CD14-positive monocyte (primary cell): ENCODE measurements around the gene PASD1. TPM values are rescaled to one million over a fixed set of nuclear protein-coding genes. Genes with fewer than 3 reads are reported as not detected.

ENCODE experiments used
- DNase-seq, 3 donors: peaks; one replicate each; pipeline ENCODE4 v3.0.0-alpha.2; 2011 to 2022
- H2AFZ ChIP-seq: 2 replicates; pipeline ENCODE4 v1.6.0; 2012; ENCODE audit warnings: mild to moderate bottlenecking, low read depth, low read length, inconsistent platforms; ENCODE audit not compliant: insufficient read depth, poor library complexity, severe bottlenecking
- H3K27ac ChIP-seq, 2 donors: 1 replicate in 1 of 2; 2 replicates in 1 of 2; pipeline ENCODE4 v1.5.1; 2012 to 2013; ENCODE audit warnings: low read length in 2 of 2, control low read depth in 1 of 2, inconsistent platforms in 1 of 2, low read depth in 1 of 2, mild to moderate bottlenecking in 1 of 2
- H3K27me3 ChIP-seq, 2 donors: one replicate each; pipeline versions ENCODE4 v1.6.0 to v1.6.1; 2011 to 2013; ENCODE audit warnings: low read length in 2 of 2; ENCODE audit not compliant: control insufficient read depth in 2 of 2, insufficient read depth in 2 of 2
- H3K36me3 ChIP-seq, 2 donors: replicated peaks in 1 of 2; 1 replicate in 1 of 2; 2 replicates in 1 of 2; pipeline versions ENCODE4 v1.5.1 to v1.6.1; 2012 to 2013; ENCODE audit warnings: low read length in 2 of 2, control low read depth in 1 of 2, inconsistent platforms in 1 of 2, mild to moderate bottlenecking in 1 of 2; ENCODE audit not compliant: insufficient read depth in 2 of 2, control insufficient read depth in 1 of 2
- H3K4me1 ChIP-seq, 2 donors: 1 replicate in 1 of 2; 2 replicates in 1 of 2; pipeline versions ENCODE4 v1.5.1 to v1.6.1; 2012 to 2013; ENCODE audit warnings: low read length in 2 of 2, control low read depth in 1 of 2, inconsistent platforms in 1 of 2, mild to moderate bottlenecking in 1 of 2, moderate library complexity in 1 of 2; ENCODE audit not compliant: insufficient read depth in 2 of 2, control insufficient read depth in 1 of 2
- H3K4me2 ChIP-seq: replicated peaks from 2 replicates; pipeline ENCODE3; 2012; ENCODE audit warnings: low read length, moderate library complexity, mild to moderate bottlenecking; ENCODE audit not compliant: poor library complexity, severe bottlenecking; ENCODE audit errors: extremely low read depth
- H3K4me3 ChIP-seq, 3 experiments: fragments of 200-600 bp in 1 of 3; sonication (generic) in 1 of 3; replicated peaks in 1 of 3; 1 replicate in 2 of 3; 2 replicates in 1 of 3; pipeline ENCODE4 v1.5.1; 2011 to 2013; ENCODE audit warnings: low read length in 3 of 3, mild to moderate bottlenecking in 3 of 3, control low read depth in 2 of 3, low read depth in 2 of 3, inconsistent platforms in 1 of 3, moderate library complexity in 1 of 3
- H3K79me2 ChIP-seq: 2 replicates; pipeline ENCODE4 v1.6.0; 2012; ENCODE audit warnings: mild to moderate bottlenecking, control low read depth, inconsistent platforms, low read length, moderate library complexity; ENCODE audit not compliant: insufficient read depth
- H3K9ac ChIP-seq: 2 replicates; pipeline ENCODE4 v1.6.0; 2017; ENCODE audit warnings: low read length, mild to moderate bottlenecking; ENCODE audit not compliant: insufficient read depth, poor library complexity, severe bottlenecking
- H3K9me3 ChIP-seq, 2 donors: replicated peaks in 1 of 2; 1 replicate in 1 of 2; 2 replicates in 1 of 2; pipeline versions ENCODE4 v1.5.1 to v1.6.1; 2012 to 2013; ENCODE audit warnings: low read length in 2 of 2, control low read depth in 1 of 2; ENCODE audit not compliant: control insufficient read depth in 1 of 2, insufficient read depth in 1 of 2
- H4K20me1 ChIP-seq: 2 replicates; pipeline ENCODE4 v1.6.0; 2012; ENCODE audit warnings: mild to moderate bottlenecking, low read length, control low read depth, moderate library complexity; ENCODE audit not compliant: insufficient read depth
- H3K27ac Mint-ChIP-seq, 7 donors: one replicate each; pipeline ENCODE4 v1.8.0; 2020; ENCODE audit warnings: mild to moderate bottlenecking in 7 of 7, mixed read lengths in 7 of 7, moderate library complexity in 6 of 7, inconsistent platforms in 2 of 7
- H3K27me3 Mint-ChIP-seq, 3 donors: one replicate each; pipeline ENCODE4 v1.8.0; 2021 to 2022; ENCODE audit warnings: low read depth in 3 of 3, mild to moderate bottlenecking in 3 of 3, mixed read lengths in 3 of 3, moderate library complexity in 3 of 3, inconsistent platforms in 1 of 3
- H3K36me3 Mint-ChIP-seq, 2 donors: one replicate each; pipeline ENCODE4 v1.8.0; 2020; ENCODE audit warnings: mixed read lengths in 2 of 2, inconsistent platforms in 1 of 2, mild to moderate bottlenecking in 1 of 2
- H3K4me1 Mint-ChIP-seq: one replicate; pipeline ENCODE4 v1.8.0; 2020; ENCODE audit warnings: mild to moderate bottlenecking, mixed read lengths
- H3K4me3 Mint-ChIP-seq, 2 donors: one replicate each; pipeline ENCODE4 v1.8.0; 2020; ENCODE audit warnings: mild to moderate bottlenecking in 2 of 2, mixed read lengths in 2 of 2, moderate library complexity in 1 of 2
- H3K9me3 Mint-ChIP-seq, 7 donors: one replicate each; pipeline ENCODE4 v1.8.0; 2020 to 2022; ENCODE audit warnings: mixed read lengths in 7 of 7, mild to moderate bottlenecking in 6 of 7, moderate library complexity in 6 of 7, inconsistent platforms in 2 of 7
- WGBS: methylation state at CpG from one replicate; pipeline ENCODE4 v1.1.5; 2013; ENCODE audit warnings: missing lambda C conversion rate; ENCODE audit not compliant: insufficient coverage; 5-methylcytosine and 5-hydroxymethylcytosine counted together
- intact Hi-C, 2 donors: fragments of 100-400 bp; cut with micrococcal nuclease; formaldehyde crosslinking; loops; one replicate each; pipeline versions ENCODE4 v1.15.0 to v1.15.1; 2023
- polyA plus RNA-seq, 3 donors: library from polyadenylated mRNA; depleted of rRNA in 1 of 3; unstranded in 2 of 3; stranded (reverse) in 1 of 3; fragments of 300-500 nt in 2 of 3; fragments of >200 nt in 1 of 3; fragmentation: Illumina TruSeq in 2 of 3; gene quantifications; 1 replicate in 2 of 3; 2 replicates in 1 of 3; pipeline ENCODE4 v1.2.3, GENCODE V29; 2012 to 2021
- TF ChIP-seq, protein P1 (sequence below): fragments of 200-600 bp; IDR thresholded peaks from one replicate; pipeline ENCODE4 v1.8.0; 2022; ENCODE audit warnings: antibody characterized with exemption, mild to moderate bottlenecking

Gene PASD1
- polyA plus RNA-seq, 3 donors = not detected

DNA sequence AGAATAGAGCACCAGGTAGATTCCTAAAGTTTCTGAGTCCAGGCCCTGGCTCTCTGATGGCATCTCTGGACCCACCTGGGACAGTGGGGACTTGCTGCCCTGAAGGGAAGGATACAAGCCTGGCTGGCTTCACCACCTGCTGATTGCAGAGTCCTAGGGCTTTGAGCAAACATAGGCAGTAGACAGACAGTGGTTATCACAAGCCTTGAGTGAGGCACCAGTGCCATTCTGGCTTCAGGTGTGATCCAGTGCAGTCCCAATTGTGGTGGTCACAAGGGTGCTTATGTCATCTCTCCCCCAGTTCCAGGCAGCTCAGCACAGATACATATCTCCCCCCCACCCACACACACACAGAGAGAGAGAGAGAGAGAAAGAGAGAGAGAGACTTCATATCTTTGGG lies 125.2 kb downstream of the PASD1 start:
- H3K27me3 Mint-ChIP-seq = peaks cover 2 to 9% (median 7%) of the 10 kb centered on the region in 3 donors
- no peak for DNase-seq
- no peak overlapping the region for H3K27ac ChIP-seq
- H2AFZ ChIP-seq = no peak overlapping the region
- H3K4me1 ChIP-seq = no peaks in the 10 kb centered on the region
- H3K9me3 Mint-ChIP-seq = no peaks in the 10 kb centered on the region
- H3K4me3 ChIP-seq = no peak overlapping the region
- intact Hi-C loops = no loop called here
- H3K36me3 Mint-ChIP-seq = no peaks in the 10 kb centered on the region
- H3K4me1 Mint-ChIP-seq = no peaks in the 10 kb centered on the region
- no peaks in the 10 kb centered on the region for H3K79me2 ChIP-seq
- H3K9me3 ChIP-seq = no peaks in the 10 kb centered on the region
- TF ChIP-seq, protein P1, sequence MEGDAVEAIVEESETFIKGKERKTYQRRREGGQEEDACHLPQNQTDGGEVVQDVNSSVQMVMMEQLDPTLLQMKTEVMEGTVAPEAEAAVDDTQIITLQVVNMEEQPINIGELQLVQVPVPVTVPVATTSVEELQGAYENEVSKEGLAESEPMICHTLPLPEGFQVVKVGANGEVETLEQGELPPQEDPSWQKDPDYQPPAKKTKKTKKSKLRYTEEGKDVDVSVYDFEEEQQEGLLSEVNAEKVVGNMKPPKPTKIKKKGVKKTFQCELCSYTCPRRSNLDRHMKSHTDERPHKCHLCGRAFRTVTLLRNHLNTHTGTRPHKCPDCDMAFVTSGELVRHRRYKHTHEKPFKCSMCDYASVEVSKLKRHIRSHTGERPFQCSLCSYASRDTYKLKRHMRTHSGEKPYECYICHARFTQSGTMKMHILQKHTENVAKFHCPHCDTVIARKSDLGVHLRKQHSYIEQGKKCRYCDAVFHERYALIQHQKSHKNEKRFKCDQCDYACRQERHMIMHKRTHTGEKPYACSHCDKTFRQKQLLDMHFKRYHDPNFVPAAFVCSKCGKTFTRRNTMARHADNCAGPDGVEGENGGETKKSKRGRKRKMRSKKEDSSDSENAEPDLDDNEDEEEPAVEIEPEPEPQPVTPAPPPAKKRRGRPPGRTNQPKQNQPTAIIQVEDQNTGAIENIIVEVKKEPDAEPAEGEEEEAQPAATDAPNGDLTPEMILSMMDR = no peak
- no peak overlapping the region for H3K4me3 Mint-ChIP-seq
- no peaks in the 10 kb centered on the region for H4K20me1 ChIP-seq
- H3K27ac Mint-ChIP-seq = no peak overlapping the region
- no peak overlapping the region for H3K4me2 ChIP-seq
- H3K36me3 ChIP-seq = no peaks in the 10 kb centered on the region
- peaks cover 2 to 5% of the 10 kb centered on the region in 2 donors for H3K27me3 ChIP-seq
- H3K9ac ChIP-seq = no peak overlapping the region

DNA sequence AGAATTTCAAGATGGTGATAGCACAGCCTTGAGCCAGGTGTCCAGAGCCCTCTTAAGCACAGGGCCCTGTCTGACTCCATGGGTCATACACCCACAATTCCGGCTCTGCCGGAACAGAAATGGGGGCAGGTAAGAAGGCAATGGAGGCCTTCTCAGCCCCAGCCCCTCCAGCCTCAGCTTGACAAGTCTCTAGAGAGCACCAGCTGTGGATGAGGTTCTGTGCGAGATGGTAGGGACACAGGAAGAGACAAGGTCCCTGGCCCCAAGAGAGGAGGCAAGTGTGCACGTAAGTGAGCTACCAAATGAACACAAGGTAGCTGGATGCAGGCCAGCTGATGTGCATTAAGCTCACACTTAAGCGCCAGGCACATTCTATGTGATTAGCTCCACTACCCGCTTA lies 129.3 kb downstream of the PASD1 start:
- Mint-ChIP-seq H3K36me3 (no peaks in the 10 kb centered on the region), H3K4me3 (no peak overlapping the region), H3K4me1 (no peaks in the 10 kb centered on the region), H3K9me3 (peaks cover 0 to 12% (median 4%) of the 10 kb centered on the region in 7 donors), H3K27me3 (peaks cover 9 to 26% (median 17%) of the 10 kb centered on the region in 3 donors), H3K27ac (no peak overlapping the region)
- 94% methylated on average over 2 of the region's 6 CpGs for WGBS
- Histone ChIP-seq H3K9ac (no peak overlapping the region), H3K79me2 (no peaks in the 10 kb centered on the region), H3K9me3 (no peaks in the 10 kb centered on the region), H3K27me3 (peaks cover 0 to 7% of the 10 kb centered on the region in 2 donors), H4K20me1 (no peaks in the 10 kb centered on the region), H3K36me3 (no peaks in the 10 kb centered on the region), H3K4me2 (no peak overlapping the region), H3K27ac (no peak overlapping the region), H2AFZ (no peak overlapping the region), H3K4me1 (no peaks in the 10 kb centered on the region), H3K4me3 (no peak overlapping the region)
- TF ChIP-seq, protein P1 = no peak
- intact Hi-C loops = no loop called here
- DNase-seq = no peak
